Esophagus squamous epithelium (tissue), 5 donors: ENCODE measurements around the gene DICER1. TPM values are rescaled to one million over a fixed set of nuclear protein-coding genes. Genes with fewer than 3 reads are reported as not detected.

Experiments
- DNase-seq: peaks from one replicate; lab custom pipeline; 2025; lab: John Stamatoyannopoulos, UW
- H3K27ac ChIP-seq, 4 donors: fragments of 200-600 bp; sonication (generic); one replicate each; pipeline ENCODE4 v1.5.1; 2016 to 2019; ENCODE audit warnings: mild to moderate bottlenecking in 1 of 4
- H3K27me3 ChIP-seq, 4 donors: fragments of 200-600 bp; sonication (generic); 1 replicate in 3 of 4; 2 replicates in 1 of 4; pipeline versions ENCODE4 v1.5.1 to v1.6.0; 2017 to 2021; ENCODE audit warnings: antibody characterized with exemption in 1 of 4
- H3K36me3 ChIP-seq, 3 donors: fragments of 200-600 bp; sonication (generic); one replicate each; pipeline ENCODE4 v1.5.1; 2016 to 2019
- H3K4me1 ChIP-seq, 3 donors: fragments of 200-600 bp; sonication (generic); one replicate each; pipeline ENCODE4 v1.5.1; 2017 to 2019
- H3K4me3 ChIP-seq, 4 donors: fragments of 200-600 bp; sonication (generic); 1 replicate in 3 of 4; 2 replicates in 1 of 4; pipeline ENCODE4 v1.5.1; 2016 to 2019; ENCODE audit warnings: mild to moderate bottlenecking in 2 of 4, moderate library complexity in 1 of 4
- H3K9me3 ChIP-seq, 3 donors: fragments of 200-600 bp; sonication (generic); one replicate each; pipeline ENCODE4 v1.5.1; 2016 to 2019
- POLR2A ChIP-seq, 4 donors: fragments of 450-650 bp; IDR thresholded peaks; one replicate each; pipeline ENCODE4 v1.6.1; 2017; ENCODE audit warnings: antibody characterized with exemption in 4 of 4, mild to moderate bottlenecking in 4 of 4, moderate library complexity in 3 of 4
- WGBS, 2 donors: methylation state at CpG; one replicate each; pipeline ENCODE4 v1.1.5; 2018; 5-methylcytosine and 5-hydroxymethylcytosine counted together
- intact Hi-C: fragments of 100-400 bp; cut with DNase I; formaldehyde crosslinking; loops from one replicate; pipeline ENCODE4 v1.15.0; 2022
- total RNA-seq, 4 donors: library from RNA; depleted of rRNA; stranded (reverse); fragments of >200 nt; gene quantifications; one replicate each; pipeline ENCODE4 v1.1.0, GENCODE V29; 2016
- TF ChIP-seq, protein P1 (sequence below), 6 experiments: fragments of 450-650 bp in 4 of 6; fragments of 200-600 bp in 2 of 6; sonication (generic) in 2 of 6; IDR thresholded peaks; one replicate each; pipeline ENCODE4 v1.5.1; 2016 to 2019; ENCODE audit warnings: antibody characterized with exemption in 6 of 6, mild to moderate bottlenecking in 4 of 6, moderate library complexity in 4 of 6
- donor health status: DM: yes; HTN: yes; CAD: no.

Gene DICER1
- total RNA-seq, 4 donors from 2014 or later, result 39.4 to 79.7 (median 55.7) TPM

DNA sequence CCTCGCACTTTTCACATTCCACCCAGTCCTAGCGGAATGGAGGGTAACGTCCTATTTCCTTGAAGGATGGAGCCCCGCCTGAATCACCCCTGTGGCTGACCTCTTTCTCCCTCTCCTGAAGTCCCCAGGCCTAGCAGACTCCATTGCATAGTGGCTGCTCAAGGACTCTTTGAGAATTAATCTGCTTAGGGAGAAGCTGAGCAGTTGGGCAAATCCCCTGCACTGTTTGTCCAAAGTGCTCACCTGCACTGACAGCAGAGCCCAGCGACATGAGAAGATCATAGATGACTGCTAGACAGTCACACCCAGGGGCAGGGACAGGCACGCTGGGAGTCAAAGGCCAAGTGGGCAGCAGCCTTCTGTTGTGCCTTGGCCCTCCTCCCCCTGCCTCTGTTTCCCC is 37.7 kb upstream of the DICER1 start:
- H3K36me3 ChIP-seq, result peaks cover 0 to 18% (median 0%) of the 10 kb centered on the region in 3 donors
- H3K27ac ChIP-seq, result no peak overlapping the region
- H3K9me3 ChIP-seq, result no peaks in the 10 kb centered on the region

DNA sequence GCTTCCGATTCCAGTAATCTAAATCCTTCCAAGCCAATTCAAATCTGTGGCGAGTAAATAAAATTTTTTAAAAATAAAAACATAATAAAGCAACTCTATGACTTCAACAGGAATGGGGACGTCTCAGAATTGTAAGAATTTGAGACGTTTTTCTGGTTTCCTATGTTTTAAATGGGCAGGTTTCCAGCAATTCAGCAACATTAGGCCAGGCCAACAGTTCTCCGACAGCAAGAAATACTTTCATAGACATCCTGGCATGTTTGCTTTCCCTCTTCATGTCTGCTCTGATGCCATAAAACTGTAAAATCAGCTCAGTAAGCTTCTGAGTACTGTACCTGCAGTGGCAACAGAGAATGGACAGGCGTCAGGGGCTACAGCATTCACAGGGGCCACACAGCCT is 35.8 kb upstream of the DICER1 start:
- no peak overlapping the region for H3K4me3 ChIP-seq
- no peak for TF ChIP-seq POLR2A (IDR thresholded peaks at IDR 0.05)
- TF ChIP-seq, protein P1, sequence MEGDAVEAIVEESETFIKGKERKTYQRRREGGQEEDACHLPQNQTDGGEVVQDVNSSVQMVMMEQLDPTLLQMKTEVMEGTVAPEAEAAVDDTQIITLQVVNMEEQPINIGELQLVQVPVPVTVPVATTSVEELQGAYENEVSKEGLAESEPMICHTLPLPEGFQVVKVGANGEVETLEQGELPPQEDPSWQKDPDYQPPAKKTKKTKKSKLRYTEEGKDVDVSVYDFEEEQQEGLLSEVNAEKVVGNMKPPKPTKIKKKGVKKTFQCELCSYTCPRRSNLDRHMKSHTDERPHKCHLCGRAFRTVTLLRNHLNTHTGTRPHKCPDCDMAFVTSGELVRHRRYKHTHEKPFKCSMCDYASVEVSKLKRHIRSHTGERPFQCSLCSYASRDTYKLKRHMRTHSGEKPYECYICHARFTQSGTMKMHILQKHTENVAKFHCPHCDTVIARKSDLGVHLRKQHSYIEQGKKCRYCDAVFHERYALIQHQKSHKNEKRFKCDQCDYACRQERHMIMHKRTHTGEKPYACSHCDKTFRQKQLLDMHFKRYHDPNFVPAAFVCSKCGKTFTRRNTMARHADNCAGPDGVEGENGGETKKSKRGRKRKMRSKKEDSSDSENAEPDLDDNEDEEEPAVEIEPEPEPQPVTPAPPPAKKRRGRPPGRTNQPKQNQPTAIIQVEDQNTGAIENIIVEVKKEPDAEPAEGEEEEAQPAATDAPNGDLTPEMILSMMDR (IDR thresholded peaks at IDR 0.05), result no peak
- no peak for DNase-seq
- H3K9me3 ChIP-seq, result no peaks in the 10 kb centered on the region
- WGBS, 2 donors, result 70 to 75% methylated on average over 6 of the region's 6 CpGs
- intact Hi-C loops, result no loop called here
- no peaks in the 10 kb centered on the region for H3K27me3 ChIP-seq
- H3K36me3 ChIP-seq, result peaks cover 0 to 16% (median 0%) of the 10 kb centered on the region in 3 donors
- H3K4me1 ChIP-seq, result peaks cover 0 to 33% (median 0%) of the 10 kb centered on the region in 3 donors
- H3K27ac ChIP-seq, result no peak overlapping the region

More for the DNA sequence above, 37.7 kb upstream of the DICER1 start:
- no peak overlapping the region for H3K4me3 ChIP-seq
- no peak for DNase-seq
- H3K4me1 ChIP-seq, result peaks cover 0 to 31% (median 0%) of the 10 kb centered on the region in 3 donors
- H3K27me3 ChIP-seq, result no peaks in the 10 kb centered on the region
- TF ChIP-seq, protein P1 (IDR thresholded peaks at IDR 0.05), result no peak
- TF ChIP-seq POLR2A (IDR thresholded peaks at IDR 0.05), result no peak
- intact Hi-C loops, result no loop called here
- 70 to 91% methylated on average over 2 to 5 of the region's 6 CpGs for WGBS, 2 donors

DNA sequence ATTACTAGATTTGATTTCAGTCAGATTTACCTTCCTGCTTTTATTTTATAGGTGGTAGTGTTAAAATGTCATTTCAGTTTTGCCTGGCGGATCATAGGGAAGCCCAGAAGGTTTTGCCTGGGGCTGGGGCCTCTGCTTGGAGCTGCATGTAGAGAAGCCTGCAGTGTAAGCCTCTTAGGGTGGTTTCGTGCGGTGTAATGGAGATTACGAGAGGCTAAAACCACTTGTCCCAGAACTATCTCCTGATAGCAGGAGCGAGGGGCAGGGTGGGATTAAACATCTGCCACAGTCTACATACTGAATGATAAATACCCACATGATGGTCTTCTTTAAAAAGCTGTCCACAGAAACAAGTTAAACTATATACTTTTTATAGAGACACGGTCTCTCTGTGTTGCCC is 35.0 kb upstream of the DICER1 start:
- peaks cover 0 to 16% (median 0%) of the 10 kb centered on the region in 3 donors for H3K36me3 ChIP-seq
- TF ChIP-seq POLR2A (IDR thresholded peaks at IDR 0.05), result no peak
- TF ChIP-seq, protein P1 (IDR thresholded peaks at IDR 0.05), result no peak
- H3K9me3 ChIP-seq, result no peaks in the 10 kb centered on the region
- no peak overlapping the region for H3K27ac ChIP-seq
- H3K4me1 ChIP-seq, result peaks cover 0 to 26% (median 0%) of the 10 kb centered on the region in 3 donors
- WGBS, 2 donors, result 85 to 86% methylated on average over 6 of the region's 6 CpGs
- DNase-seq, result no peak
- no peak overlapping the region for H3K4me3 ChIP-seq
- intact Hi-C loops, result no loop called here
- no peaks in the 10 kb centered on the region for H3K27me3 ChIP-seq

DNA sequence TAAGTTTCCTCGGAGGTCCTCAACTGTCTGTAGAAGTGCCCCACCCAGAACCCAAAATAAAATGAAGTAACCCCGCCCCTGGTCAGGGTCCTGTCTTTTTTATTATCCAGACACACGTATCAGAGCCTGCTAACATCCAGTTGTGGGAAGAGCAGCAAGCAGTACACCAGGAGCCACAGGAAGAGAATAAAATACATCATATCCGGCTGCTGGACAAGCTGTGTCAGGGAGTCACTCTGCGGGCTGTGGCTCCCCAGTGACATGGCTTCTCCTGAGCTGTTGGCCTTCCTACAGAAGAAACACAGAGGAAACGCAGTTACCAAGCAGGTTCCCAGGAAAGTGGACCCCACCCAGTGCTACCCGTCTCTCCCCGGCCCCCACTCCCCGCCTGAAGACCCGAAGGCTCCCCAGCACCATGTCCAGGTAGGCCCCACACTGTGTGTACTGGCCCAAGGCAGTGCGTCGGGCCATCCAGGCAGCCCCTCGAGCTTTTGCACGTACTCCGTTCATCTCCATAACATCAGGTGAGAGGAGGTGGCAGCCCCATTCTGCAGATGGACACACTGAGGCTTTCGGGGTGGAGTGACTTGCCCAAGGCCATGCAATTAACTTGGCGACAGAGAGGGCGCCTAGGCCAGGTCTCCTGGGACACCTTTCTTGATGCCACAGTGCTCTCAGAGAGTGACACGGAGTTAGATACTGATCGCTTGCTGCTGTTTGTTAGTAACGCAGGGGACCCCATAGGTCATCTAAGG is 34.3 kb upstream of the DICER1 start:
- no peak for DNase-seq
- H3K27ac ChIP-seq, result no peak overlapping the region
- intact Hi-C loops, result no loop called here
- H3K9me3 ChIP-seq, result no peaks in the 10 kb centered on the region
- TF ChIP-seq, protein P1 (IDR thresholded peaks at IDR 0.05), result no peak
- TF ChIP-seq POLR2A (IDR thresholded peaks at IDR 0.05), result no peak
- 79 to 85% methylated on average over 10 to 12 of the region's 21 CpGs for WGBS, 2 donors
- H3K4me3 ChIP-seq, result no peak overlapping the region
- H3K27me3 ChIP-seq, result no peaks in the 10 kb centered on the region
- H3K36me3 ChIP-seq, result peaks cover 0 to 16% (median 0%) of the 10 kb centered on the region in 3 donors
- peaks cover 0 to 19% (median 0%) of the 10 kb centered on the region in 3 donors for H3K4me1 ChIP-seq

DNA sequence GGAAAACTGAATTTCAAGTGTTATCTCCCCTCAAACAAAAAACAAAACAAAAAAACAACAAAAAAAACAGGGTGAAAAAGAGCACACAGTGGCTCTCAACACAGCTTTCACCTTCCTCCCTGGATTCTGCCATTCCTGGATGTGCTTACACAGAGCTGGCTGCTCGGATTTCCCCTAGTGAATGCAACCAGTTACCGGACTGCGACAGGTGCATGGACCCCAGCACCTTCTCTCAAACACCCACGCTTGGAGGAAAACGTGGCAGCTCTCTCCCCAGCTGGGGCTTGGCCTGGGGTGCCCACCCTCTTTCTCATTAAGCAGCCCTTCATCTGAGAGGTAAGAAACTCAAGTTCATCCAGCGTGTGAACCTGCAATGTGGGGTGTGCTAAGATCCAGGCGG is 33.5 kb upstream of the DICER1 start:
- peaks cover 0 to 18% (median 4%) of the 10 kb centered on the region in 3 donors for H3K4me1 ChIP-seq
- intact Hi-C loops, result no loop called here
- peaks cover 0 to 16% (median 0%) of the 10 kb centered on the region in 3 donors for H3K36me3 ChIP-seq
- no peak overlapping the region for H3K4me3 ChIP-seq
- TF ChIP-seq, protein P1 (IDR thresholded peaks at IDR 0.05), result no peak
- no peak for TF ChIP-seq POLR2A (IDR thresholded peaks at IDR 0.05)
- WGBS, 2 donors, result 83 to 89% methylated on average over 6 to 7 of the region's 7 CpGs
- no peak for DNase-seq
- H3K27ac ChIP-seq, result no peak overlapping the region
- H3K27me3 ChIP-seq, result no peaks in the 10 kb centered on the region
- H3K9me3 ChIP-seq, result no peaks in the 10 kb centered on the region
